ENCODE results near the gene LRRC75B. TPM values are rescaled to one million over a fixed set of nuclear protein-coding genes. Genes with fewer than 3 reads are reported as not detected.

Gene LRRC75B
- total and polyA plus RNA-seq, 2 of the 13 experiments (the other 11 are each of a cell fraction or from before 2014, with no cell fraction given), result 11.8 to 34.8 TPM

DNA sequence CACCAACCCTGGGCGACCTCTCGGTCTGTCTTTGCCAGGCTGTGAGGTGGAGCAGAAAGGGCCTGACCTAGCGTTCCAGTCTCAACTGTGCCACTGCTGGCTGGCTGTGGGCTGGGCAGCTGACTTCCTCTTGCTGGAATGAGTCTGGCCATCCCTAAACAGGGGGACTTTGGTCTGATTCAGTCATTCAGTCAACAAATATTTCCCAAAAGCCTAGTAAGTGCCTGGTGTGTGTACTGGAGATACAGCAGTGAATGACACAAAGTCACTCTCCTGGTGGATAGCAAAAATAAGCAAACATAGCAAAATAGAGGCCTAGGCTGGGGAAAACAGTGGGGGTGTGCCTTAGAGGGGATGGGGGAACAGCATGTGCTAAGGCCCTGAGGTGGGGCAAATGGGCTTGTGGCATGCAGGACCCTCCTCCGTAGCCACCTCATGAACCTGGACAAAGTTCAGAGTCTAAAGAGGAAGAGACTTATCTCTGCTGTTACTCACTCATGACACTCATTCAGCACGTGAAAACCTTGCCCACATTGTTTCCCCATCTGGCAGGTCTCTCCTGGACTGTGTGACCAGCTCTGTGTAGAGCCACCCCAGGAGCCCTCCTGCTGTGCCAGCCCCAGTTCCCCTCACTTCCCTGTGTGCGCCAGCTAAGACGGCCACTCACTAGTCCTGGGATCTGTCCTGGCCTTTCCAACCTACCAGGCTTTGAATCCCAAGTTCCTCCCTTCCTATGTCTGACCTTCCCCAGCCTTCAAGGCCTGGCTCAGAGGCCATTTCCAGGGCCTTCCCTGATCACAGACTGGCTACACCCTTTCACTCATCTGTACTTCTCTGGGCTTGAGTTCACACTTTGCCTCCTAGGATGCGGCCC lies 42.6 kb downstream of the LRRC75B start (continued):
- TF ChIP-seq ZNF34 (CRISPR knock-in tag; IDR thresholded peaks at IDR 0.05; ENCODE audit: borderline replicate concordance) (no peak), ZNF367 (CRISPR knock-in tag; IDR thresholded peaks at IDR 0.05; ENCODE audit: borderline replicate concordance) (no peak), ZNF260 (CRISPR knock-in tag; IDR thresholded peaks at IDR 0.05; ENCODE audit: borderline replicate concordance, low read depth) (no peak), CHD2 (IDR thresholded peaks at IDR 0.05; ENCODE audit: low read depth, low read length) (0 out of 2 replicates have a peak, but pooled peaks have one; percentile 15), JUND (CRISPR knock-in tag; IDR thresholded peaks at IDR 0.05) (peak; percentile 88), PAX8 (CRISPR knock-in tag; IDR thresholded peaks at IDR 0.05; ENCODE audit: borderline replicate concordance) (0 out of 2 replicates have a peak, but pooled peaks have one; percentile 33), ZNF607 (CRISPR knock-in tag; IDR thresholded peaks at IDR 0.05; ENCODE audit: borderline replicate concordance) (peak; percentile 14; the same call in 1 of the 2 replicates)
- TF ChIP-seq, protein P1, sequence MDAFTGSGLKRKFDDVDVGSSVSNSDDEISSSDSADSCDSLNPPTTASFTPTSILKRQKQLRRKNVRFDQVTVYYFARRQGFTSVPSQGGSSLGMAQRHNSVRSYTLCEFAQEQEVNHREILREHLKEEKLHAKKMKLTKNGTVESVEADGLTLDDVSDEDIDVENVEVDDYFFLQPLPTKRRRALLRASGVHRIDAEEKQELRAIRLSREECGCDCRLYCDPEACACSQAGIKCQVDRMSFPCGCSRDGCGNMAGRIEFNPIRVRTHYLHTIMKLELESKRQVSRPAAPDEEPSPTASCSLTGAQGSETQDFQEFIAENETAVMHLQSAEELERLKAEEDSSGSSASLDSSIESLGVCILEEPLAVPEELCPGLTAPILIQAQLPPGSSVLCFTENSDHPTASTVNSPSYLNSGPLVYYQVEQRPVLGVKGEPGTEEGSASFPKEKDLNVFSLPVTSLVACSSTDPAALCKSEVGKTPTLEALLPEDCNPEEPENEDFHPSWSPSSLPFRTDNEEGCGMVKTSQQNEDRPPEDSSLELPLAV (CRISPR knock-in tag; conservative IDR thresholded peaks at IDR 0.05; ENCODE audit: low read depth), result no peak
- TF ChIP-seq, protein P2, sequence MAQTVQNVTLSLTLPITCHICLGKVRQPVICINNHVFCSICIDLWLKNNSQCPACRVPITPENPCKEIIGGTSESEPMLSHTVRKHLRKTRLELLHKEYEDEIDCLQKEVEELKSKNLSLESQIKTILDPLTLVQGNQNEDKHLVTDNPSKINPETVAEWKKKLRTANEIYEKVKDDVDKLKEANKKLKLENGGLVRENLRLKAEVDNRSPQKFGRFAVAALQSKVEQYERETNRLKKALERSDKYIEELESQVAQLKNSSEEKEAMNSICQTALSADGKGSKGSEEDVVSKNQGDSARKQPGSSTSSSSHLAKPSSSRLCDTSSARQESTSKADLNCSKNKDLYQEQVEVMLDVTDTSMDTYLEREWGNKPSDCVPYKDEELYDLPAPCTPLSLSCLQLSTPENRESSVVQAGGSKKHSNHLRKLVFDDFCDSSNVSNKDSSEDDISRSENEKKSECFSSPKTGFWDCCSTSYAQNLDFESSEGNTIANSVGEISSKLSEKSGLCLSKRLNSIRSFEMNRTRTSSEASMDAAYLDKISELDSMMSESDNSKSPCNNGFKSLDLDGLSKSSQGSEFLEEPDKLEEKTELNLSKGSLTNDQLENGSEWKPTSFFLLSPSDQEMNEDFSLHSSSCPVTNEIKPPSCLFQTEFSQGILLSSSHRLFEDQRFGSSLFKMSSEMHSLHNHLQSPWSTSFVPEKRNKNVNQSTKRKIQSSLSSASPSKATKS (CRISPR knock-in tag; IDR thresholded peaks at IDR 0.05), result no peak
- TF ChIP-seq, protein P3, sequence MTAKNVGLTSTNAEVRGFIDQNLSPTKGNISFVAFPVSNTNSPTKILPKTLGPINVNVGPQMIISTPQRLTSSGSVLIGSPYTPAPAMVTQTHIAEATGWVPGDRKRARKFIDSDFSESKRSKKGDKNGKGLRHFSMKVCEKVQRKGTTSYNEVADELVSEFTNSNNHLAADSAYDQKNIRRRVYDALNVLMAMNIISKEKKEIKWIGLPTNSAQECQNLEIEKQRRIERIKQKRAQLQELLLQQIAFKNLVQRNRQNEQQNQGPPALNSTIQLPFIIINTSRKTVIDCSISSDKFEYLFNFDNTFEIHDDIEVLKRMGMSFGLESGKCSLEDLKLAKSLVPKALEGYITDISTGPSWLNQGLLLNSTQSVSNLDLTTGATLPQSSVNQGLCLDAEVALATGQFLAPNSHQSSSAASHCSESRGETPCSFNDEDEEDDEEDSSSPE (CRISPR knock-in tag; IDR thresholded peaks at IDR 0.05), result peak; percentile 63; the same call in 1 of the 2 replicates
- TF ChIP-seq, protein P4, sequence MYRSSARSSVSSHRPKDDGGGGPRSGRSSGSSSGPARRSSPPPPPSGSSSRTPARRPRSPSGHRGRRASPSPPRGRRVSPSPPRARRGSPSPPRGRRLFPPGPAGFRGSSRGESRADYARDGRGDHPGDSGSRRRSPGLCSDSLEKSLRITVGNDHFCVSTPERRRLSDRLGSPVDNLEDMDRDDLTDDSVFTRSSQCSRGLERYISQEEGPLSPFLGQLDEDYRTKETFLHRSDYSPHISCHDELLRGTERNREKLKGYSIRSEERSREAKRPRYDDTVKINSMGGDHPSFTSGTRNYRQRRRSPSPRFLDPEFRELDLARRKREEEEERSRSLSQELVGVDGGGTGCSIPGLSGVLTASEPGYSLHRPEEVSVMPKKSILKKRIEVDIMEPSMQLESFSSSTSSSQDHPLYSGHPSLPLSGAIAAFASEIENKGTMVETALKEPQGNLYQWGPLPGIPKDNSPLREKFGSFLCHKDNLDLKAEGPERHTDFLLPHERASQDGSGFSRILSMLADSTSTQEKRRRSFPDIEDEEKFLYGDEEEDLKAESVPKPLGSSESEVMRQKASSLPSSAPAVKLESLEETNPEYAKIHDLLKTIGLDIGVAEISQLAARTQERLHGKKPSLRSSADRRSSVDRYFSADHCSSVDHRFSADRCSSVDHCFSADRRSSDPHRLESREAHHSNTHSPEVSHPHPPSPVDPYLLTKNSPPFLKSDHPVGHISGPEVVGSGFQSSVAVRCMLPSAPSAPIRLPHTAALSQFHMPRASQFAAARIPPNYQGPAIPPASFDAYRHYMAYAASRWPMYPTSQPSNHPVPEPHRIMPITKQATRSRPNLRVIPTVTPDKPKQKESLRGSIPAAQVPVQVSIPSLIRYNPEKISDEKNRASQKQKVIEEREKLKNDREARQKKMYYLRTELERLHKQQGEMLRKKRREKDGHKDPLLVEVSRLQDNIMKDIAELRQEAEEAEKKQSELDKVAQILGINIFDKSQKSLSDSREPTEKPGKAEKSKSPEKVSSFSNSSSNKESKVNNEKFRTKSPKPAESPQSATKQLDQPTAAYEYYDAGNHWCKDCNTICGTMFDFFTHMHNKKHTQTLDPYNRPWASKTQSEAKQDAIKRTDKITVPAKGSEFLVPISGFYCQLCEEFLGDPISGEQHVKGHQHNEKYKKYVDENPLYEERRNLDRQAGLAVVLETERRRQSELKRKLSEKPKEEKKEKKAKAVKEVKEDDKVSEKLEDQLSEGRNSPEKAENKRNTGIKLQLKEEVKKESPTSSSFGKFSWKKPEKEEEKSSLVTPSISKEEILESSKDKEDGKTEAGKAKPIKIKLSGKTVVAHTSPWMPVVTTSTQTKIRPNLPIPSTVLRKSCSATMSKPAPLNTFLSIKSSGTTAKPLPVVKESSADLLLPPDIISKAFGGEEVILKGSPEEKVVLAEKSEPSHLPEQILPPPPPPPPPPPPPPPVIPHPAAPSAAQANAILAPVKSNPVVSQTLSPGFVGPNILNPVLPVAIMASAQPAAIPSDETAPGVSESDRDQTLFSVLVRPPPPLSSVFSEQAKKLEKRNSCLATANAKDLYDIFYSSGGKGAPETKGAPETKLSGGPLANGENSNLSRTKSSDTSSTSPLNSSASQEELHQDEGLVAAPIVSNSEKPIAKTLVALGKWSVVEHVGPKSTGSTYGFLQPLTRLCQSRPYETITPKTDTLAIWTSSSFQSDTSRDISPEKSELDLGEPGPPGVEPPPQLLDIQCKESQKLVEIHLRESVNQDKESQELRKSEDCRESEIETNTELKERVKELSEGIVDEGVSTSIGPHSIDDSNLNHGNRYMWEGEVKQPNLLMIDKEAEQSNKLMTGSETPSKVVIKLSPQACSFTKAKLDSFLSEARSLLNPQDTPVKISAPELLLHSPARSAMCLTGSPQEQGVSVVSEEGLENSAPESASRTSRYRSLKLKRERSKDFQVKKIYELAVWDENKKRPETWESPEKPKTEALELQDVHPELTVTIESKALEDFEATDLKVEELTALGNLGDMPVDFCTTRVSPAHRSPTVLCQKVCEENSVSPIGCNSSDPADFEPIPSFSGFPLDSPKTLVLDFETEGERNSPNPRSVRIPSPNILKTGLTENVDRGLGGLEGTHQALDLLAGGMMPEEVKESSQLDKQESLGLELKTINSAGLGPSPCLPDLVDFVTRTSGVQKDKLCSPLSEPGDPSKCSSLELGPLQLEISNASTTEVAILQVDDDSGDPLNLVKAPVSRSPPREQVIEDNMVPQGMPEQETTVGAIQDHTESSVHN (CRISPR knock-in tag; IDR thresholded peaks at IDR 0.05), result no peak
- TF ChIP-seq, protein P5, sequence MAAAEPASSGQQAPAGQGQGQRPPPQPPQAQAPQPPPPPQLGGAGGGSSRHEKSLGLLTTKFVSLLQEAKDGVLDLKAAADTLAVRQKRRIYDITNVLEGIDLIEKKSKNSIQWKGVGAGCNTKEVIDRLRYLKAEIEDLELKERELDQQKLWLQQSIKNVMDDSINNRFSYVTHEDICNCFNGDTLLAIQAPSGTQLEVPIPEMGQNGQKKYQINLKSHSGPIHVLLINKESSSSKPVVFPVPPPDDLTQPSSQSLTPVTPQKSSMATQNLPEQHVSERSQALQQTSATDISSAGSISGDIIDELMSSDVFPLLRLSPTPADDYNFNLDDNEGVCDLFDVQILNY (CRISPR knock-in tag; conservative IDR thresholded peaks at IDR 0.05), result no peak

Data from HepG2 (cell line).